ENCODE data around the gene NAA80. TPM values are rescaled to one million over a fixed set of nuclear protein-coding genes. Genes with fewer than 3 reads are reported as not detected.

The NAA80 gene
- total and polyA plus RNA-seq, 12 donors, result 5.2 to 19.8 (median 11.0) TPM

- Histone ChIP-seq H3K27me3 (no peaks in the 10 kb centered on the region), H3K4me3 (peak overlapping the region in 2 of 4 donors; percentile 71 to 96), H3K36me3 (replicated peaks in 1 of 2) (peaks cover 0 to 31% of the 10 kb centered on the region in 2 donors), H3K9me3 (replicated peaks in 1 of 3) (no peaks in the 10 kb centered on the region), H3K27ac (peak overlapping the region in 3 of 5 donors; percentile 94 to 98 (median 95)), H3K4me1 (replicated peaks in 1 of 2) (peaks cover 45 to 75% of the 10 kb centered on the region in 2 donors)
- DNase-seq, result no peak
- 75 to 87% (median 78%) methylated on average over 16 to 29 of the region's 29 CpGs for WGBS, 4 donors
- intact Hi-C loops (cut with DNase I), result loop anchor here in 1 of 2 donors (5.0 kb wide), 1 partner anchor 48 kb away; no protein-coding TSS in a partner anchor
- no peak for TF ChIP-seq CTCF (IDR thresholded peaks at IDR 0.05)
- TF ChIP-seq POLR2A (IDR thresholded peaks at IDR 0.05), result no peak
Measured at GRCh38 chr3:50319894-50320625, 20.9 kb upstream of the NAA80 start.

- Histone ChIP-seq H3K4me3 (peak overlapping the region in 1 of 4 donors; percentile 9), H3K27ac (peak overlapping the region in 1 of 5 donors; percentile 25), H3K27me3 (no peaks in the 10 kb centered on the region), H3K4me1 (replicated peaks in 1 of 2) (peaks cover 45 to 70% of the 10 kb centered on the region in 2 donors), H3K9me3 (replicated peaks in 1 of 3) (no peaks in the 10 kb centered on the region), H3K36me3 (replicated peaks in 1 of 2) (peaks cover 0 to 31% of the 10 kb centered on the region in 2 donors)
- 79 to 93% (median 85%) methylated on average over 14 to 16 of the region's 16 CpGs for WGBS, 4 donors
- no peak for DNase-seq
- intact Hi-C loops (cut with DNase I), result no loop called here
- TF ChIP-seq CTCF (IDR thresholded peaks at IDR 0.05) (no peak), POLR2A (IDR thresholded peaks at IDR 0.05) (no peak)
Measured at GRCh38 chr3:50319181-50319893, 20.1 kb upstream of the NAA80 start.

- H3K27me3 ChIP-seq, result no peaks in the 10 kb centered on the region
- H3K36me3 ChIP-seq (replicated peaks in 1 of 2), result peaks cover 0 to 31% of the 10 kb centered on the region in 2 donors
- TF ChIP-seq POLR2A (IDR thresholded peaks at IDR 0.05), result no peak
- TF ChIP-seq CTCF (IDR thresholded peaks at IDR 0.05), result no peak
- no peaks in the 10 kb centered on the region for H3K9me3 ChIP-seq (replicated peaks in 1 of 3)
- intact Hi-C loops (cut with DNase I), result no loop called here
- no peak for DNase-seq
- 51 to 78% (median 74%) methylated on average over 4 to 10 of the region's 10 CpGs for WGBS, 4 donors
- peak overlapping the region in 1 of 5 donors; percentile 25 for H3K27ac ChIP-seq
- H3K4me3 ChIP-seq, result peak overlapping the region in 1 of 4 donors; percentile 9
- H3K4me1 ChIP-seq (replicated peaks in 1 of 2), result peaks cover 45 to 63% of the 10 kb centered on the region in 2 donors
Measured at GRCh38 chr3:50318615-50319014, 19.4 kb upstream of the NAA80 start.

DNA sequence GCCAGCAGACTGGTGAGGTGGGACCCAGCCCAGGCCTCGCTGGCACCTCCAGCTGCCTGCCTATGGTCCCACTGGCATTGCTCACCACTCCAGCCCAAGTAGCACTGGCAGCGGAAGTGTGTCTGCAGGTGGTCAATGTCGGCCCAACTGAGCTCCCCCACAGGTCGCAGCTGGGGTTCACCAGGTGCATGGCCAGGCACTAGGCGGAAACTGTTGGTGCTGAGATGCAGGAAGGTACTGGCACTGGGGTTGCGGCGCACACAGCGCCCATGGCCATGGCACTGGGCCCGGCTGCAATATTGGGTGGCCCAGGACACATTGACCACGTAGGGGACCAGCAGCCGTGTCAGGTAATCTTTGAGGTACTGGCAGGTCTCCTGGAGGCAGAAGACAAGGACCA, 19.0 kb upstream of the NAA80 start:
- peaks cover 45 to 58% of the 10 kb centered on the region in 2 donors for H3K4me1 ChIP-seq (replicated peaks in 1 of 2)
- peak overlapping the region in 1 of 5 donors; percentile 25 for H3K27ac ChIP-seq
- DNase-seq, result no peak
- peak overlapping the region in 1 of 4 donors; percentile 17 for H3K4me3 ChIP-seq
- peaks cover 0 to 31% of the 10 kb centered on the region in 2 donors for H3K36me3 ChIP-seq (replicated peaks in 1 of 2)
- no peak for TF ChIP-seq CTCF (IDR thresholded peaks at IDR 0.05)
- TF ChIP-seq POLR2A (IDR thresholded peaks at IDR 0.05), result no peak
- no peaks in the 10 kb centered on the region for H3K27me3 ChIP-seq
- no peaks in the 10 kb centered on the region for H3K9me3 ChIP-seq (replicated peaks in 1 of 3)
- intact Hi-C loops (cut with DNase I), result no loop called here
- 80 to 93% (median 82%) methylated on average over 6 to 11 of the region's 11 CpGs; no CpG with 5 or more reads in 1 of the 4 donors for WGBS, 4 donors

Measured in adrenal gland (tissue), 12 donors.